Retinal pigment epithelial cell (primary cell): ENCODE results near the gene FKBP7.
"Not testable (repeated sequence)": the region's sequence is repeated elsewhere in the genome, so short reads cannot be mapped to it uniquely, and the experiment has no call there.

ENCODE experiments used
- DNase-seq: peaks from one replicate; pipeline ENCODE4 v3.0.0-alpha.2; 2010; ENCODE audit warnings: low read depth
- H3K4me3 ChIP-seq: 2 replicates; pipeline ENCODE4 v1.5.1; 2011; ENCODE audit warnings: mild to moderate bottlenecking, low read length, control low read depth, moderate library complexity
- CTCF ChIP-seq: conservative IDR thresholded peaks from 2 replicates; pipeline ENCODE4 v1.5.1; 2011; ENCODE audit warnings: low read depth, low read length, control low read depth, inconsistent platforms

The FKBP7 gene, protein sequence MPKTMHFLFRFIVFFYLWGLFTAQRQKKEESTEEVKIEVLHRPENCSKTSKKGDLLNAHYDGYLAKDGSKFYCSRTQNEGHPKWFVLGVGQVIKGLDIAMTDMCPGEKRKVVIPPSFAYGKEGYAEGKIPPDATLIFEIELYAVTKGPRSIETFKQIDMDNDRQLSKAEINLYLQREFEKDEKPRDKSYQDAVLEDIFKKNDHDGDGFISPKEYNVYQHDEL

DNA sequence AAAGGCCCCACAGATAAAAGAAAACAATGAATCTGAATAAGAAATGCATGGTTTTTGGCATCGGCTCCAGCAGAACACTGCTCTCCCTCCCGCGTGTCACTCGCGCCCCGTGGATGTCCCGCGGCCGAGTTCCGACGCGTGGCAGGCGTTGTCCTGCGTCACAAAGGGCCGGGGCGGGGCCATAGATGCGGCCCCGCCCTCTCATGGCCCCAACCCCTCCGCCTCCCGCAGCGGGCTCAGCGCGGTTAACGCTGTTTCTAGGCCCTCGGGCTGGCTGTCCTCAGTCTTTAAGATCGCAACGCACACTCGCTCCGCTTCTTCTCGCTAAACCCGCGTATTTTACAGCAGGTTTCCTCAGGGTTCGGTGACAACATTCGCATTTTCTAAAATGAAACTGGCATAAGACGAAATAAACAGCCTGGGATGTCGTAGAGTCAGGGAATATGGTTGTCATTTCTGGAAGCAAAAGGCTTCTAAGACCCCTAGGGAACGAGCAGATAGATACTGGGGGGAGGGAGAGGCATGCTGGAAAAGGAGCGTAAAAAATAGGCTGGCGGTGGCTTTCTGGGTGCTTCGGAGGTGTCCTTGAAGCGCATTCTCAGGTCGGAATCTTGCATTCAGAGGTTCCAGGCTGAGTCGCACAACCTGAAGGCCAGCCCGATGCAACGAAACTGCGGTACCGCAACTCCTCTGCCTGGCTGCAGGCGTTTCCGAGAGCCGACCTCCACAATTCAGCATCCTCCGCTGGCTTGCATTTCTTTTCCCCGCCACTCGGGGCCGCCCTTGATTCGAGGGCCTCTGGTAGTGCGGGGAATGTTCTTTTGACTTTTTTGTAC, at the start of gene FKBP7:
FKBP7 (minus strand) TSS at position 162 of the 836 bp plus-strand sequence; CDS start at position 61, 101 bp downstream.
- TF ChIP-seq CTCF, result peak; percentile 69
- H3K4me3 ChIP-seq, result peak within 1 kb of the TSS; percentile 82
- peak; percentile 43 for DNase-seq

- H3K4me3 ChIP-seq, result no peak overlapping the region
- no peak for TF ChIP-seq CTCF
- no peak for DNase-seq
These were observed 49.2 kb upstream of the FKBP7 start for GRCh38 chr2:178527592-178527991.

DNA sequence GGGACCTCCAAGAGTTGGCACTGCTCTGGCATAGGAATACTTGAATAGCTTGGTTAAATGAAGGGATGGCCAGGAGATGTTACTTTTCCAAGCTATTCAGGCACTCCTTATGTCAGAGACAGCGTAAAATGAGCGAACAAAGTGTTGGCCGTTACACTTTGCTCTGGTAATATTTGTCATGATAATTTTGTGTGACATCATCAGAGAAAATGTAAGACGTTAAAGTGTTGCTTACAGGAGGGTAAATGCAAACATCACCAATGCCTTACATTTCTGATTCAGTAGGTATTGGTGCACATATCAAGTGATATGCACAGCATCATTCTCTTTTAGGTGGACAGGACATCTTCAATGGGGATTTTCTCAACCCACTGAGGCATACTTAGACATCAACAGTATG, 47.9 kb upstream of the FKBP7 start:
- no peak overlapping the region for H3K4me3 ChIP-seq
- no peak for DNase-seq
- no peak for TF ChIP-seq CTCF

- H3K4me3 ChIP-seq, DNase-seq: not testable (repeated sequence)
These were observed 47.1 kb upstream of the FKBP7 start for GRCh38 chr2:178525460-178525859.

- H3K4me3 ChIP-seq, DNase-seq: not testable (repeated sequence)
These were observed 46.6 kb upstream of the FKBP7 start for GRCh38 chr2:178525010-178525409.

GRCh38 chr2:178523596-178524134, 45.3 kb upstream of the FKBP7 start:
- TF ChIP-seq CTCF, result no peak
- no peak for DNase-seq
- peak overlapping the region; percentile 71 for H3K4me3 ChIP-seq

- H3K4me3 ChIP-seq, result peak overlapping the region; percentile 71
- peak; percentile 81 for TF ChIP-seq CTCF
- peak; percentile 22 for DNase-seq
These were observed 44.7 kb upstream of the FKBP7 start for GRCh38 chr2:178522950-178523595.
